Calu3 (cell line): Measurements from ENCODE around the gene KIAA1755. TPM values are rescaled to one million over a fixed set of nuclear protein-coding genes. Genes with fewer than 3 reads are reported as not detected.

ENCODE experiments used
- BruUV-seq: library from RNA; stranded (reverse); fragments of 400-500 nt; replicated peaks from 2 replicates; lab custom pipeline; 2021; lab: Mats Ljungman, UMichigan
- CTCF ChIA-PET: fragments of 300-600 bp; sonication (Branson Sonifier 250); formaldehyde crosslinking; loops from one replicate; lab custom pipeline; 2022; ENCODE audit warnings: antibody characterized with exemption; lab: Charles Lee
- DNase-seq: peaks from one replicate; pipeline ENCODE4 v3.0.0; 2022
- H3K27ac Mint-ChIP-seq: one replicate; pipeline ENCODE4 v1.8.0; 2022; ENCODE audit warnings: mixed read lengths; ENCODE audit not compliant: unreplicated experiment
- H3K27me3 Mint-ChIP-seq: one replicate; pipeline ENCODE4 v1.8.0; 2022; ENCODE audit warnings: mixed read lengths; ENCODE audit not compliant: unreplicated experiment
- H3K36me3 Mint-ChIP-seq: one replicate; pipeline ENCODE4 v1.8.0; 2022; ENCODE audit warnings: mild to moderate bottlenecking, moderate library complexity, mixed read lengths; ENCODE audit not compliant: insufficient read depth, unreplicated experiment
- H3K4me1 Mint-ChIP-seq: one replicate; pipeline ENCODE4 v1.8.0; 2022; ENCODE audit warnings: mild to moderate bottlenecking, low read depth, mixed read lengths; ENCODE audit not compliant: unreplicated experiment
- H3K4me3 Mint-ChIP-seq: one replicate; pipeline ENCODE4 v1.8.0; 2022; ENCODE audit warnings: mild to moderate bottlenecking, low read depth, moderate library complexity, mixed read lengths; ENCODE audit not compliant: unreplicated experiment
- H3K9me3 Mint-ChIP-seq: one replicate; pipeline ENCODE4 v1.8.0; 2022; ENCODE audit warnings: low read depth, mixed read lengths; ENCODE audit not compliant: unreplicated experiment
- CTCF ChIP-seq: fragments of 200-600 bp; IDR thresholded peaks from one replicate; pipeline ENCODE4 v1.8.0; 2022; ENCODE audit warnings: antibody characterized with exemption; ENCODE audit not compliant: unreplicated experiment
- intact Hi-C: fragments of 100-400 bp; cut with micrococcal nuclease; formaldehyde crosslinking; loops from one replicate; pipeline ENCODE4 v1.10.0; 2022; ENCODE audit not compliant: unreplicated experiment
- total RNA-seq: library from RNA; stranded (reverse); gene quantifications from 2 replicates; pipeline ENCODE4 v1.2.3, GENCODE V29; 2022

KIAA1755 gene
- total RNA-seq, 1 experiment from 2014 or later, result not detected

- intact Hi-C loops, result loop anchor here (5.0 kb wide), 1 partner anchor 182 kb away; no protein-coding TSS in a partner anchor
- H3K4me1 Mint-ChIP-seq, result peaks cover 18% of the 10 kb centered on the region
Observed at GRCh38 chr20:38225240-38225899, 35.2 kb downstream of the KIAA1755 start.

DNA sequence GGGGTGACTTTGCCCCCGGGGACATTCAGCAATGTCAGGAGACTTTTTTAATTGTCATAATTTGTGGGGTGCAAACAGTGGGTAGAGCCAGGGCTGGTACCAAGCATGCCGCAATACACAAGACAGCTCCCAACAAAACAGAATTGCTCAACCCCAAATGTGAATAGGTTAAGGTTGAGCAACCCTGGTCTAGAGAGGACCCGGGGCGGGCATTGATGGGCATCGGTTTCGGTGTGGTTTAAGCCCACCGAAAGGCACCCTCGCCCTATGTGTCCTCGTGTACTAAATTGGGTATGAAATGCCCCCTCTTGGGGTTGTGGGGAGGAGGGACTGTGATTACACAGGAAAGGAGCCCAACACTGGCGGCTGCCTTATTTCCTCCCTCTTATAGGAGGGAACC lies 36.0 kb downstream of the KIAA1755 start:
- no peak overlapping the region for H3K4me3 Mint-ChIP-seq
- no TSS peak for BruUV-seq
- intact Hi-C loops, result loop anchor here (5.0 kb wide), 1 partner anchor 662 kb away; no protein-coding TSS in a partner anchor
- H3K4me1 Mint-ChIP-seq, result peaks cover 22% of the 10 kb centered on the region
- no peaks in the 10 kb centered on the region for H3K9me3 Mint-ChIP-seq
- no peak for TF ChIP-seq CTCF
- no peak for DNase-seq
- CTCF ChIA-PET, result interaction anchor here (0.9 to 1.8 kb wide), 2 partner anchors 151 to 167 kb away, joined by 3 to 8 read pairs; no protein-coding TSS in a partner anchor
- H3K27ac Mint-ChIP-seq, result no peak overlapping the region
- no peaks in the 10 kb centered on the region for H3K36me3 Mint-ChIP-seq
- no peaks in the 10 kb centered on the region for H3K27me3 Mint-ChIP-seq

More at GRCh38 chr20:38225240-38225899, 35.2 kb downstream of the KIAA1755 start:
- CTCF ChIA-PET, result interaction anchor here (0.7 to 2.6 kb wide), 6 partner anchors 72 to 183 kb away, joined by 3 to 10 read pairs (median 6); partner anchors contain the start of gene BPI
- H3K4me3 Mint-ChIP-seq, result no peak overlapping the region
- DNase-seq, result no peak
- H3K36me3 Mint-ChIP-seq, result no peaks in the 10 kb centered on the region
- no peak overlapping the region for H3K27ac Mint-ChIP-seq
- BruUV-seq, result no TSS peak
- no peaks in the 10 kb centered on the region for H3K27me3 Mint-ChIP-seq
- no peaks in the 10 kb centered on the region for H3K9me3 Mint-ChIP-seq
- no peak for TF ChIP-seq CTCF

DNA sequence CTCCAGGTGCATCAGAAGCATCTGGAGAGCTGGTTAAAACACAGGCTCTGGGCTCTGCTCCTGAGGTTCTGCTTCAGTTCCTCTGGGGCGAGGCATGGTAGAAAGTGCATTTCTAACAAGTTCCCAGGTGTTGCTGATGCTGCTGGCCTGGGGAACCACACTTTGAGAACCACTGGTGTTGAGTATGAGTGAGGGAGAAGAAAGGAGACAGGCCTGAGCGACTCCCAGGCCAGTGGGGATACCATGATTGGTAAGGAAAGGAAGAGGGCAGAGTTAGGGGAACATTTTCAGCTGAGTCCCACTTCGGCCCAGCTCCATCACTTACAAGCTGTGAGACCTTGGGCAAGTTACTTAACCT lies 36.8 kb downstream of the KIAA1755 start:
- Mint-ChIP-seq H3K9me3 (no peaks in the 10 kb centered on the region), H3K36me3 (no peaks in the 10 kb centered on the region), H3K27ac (no peak overlapping the region), H3K27me3 (no peaks in the 10 kb centered on the region), H3K4me3 (no peak overlapping the region), H3K4me1 (peaks cover 26% of the 10 kb centered on the region)
- CTCF ChIA-PET, result interaction anchor here (0.9 to 1.3 kb wide), 2 partner anchors 80 to 150 kb away, joined by 3 to 4 read pairs; no protein-coding TSS in a partner anchor
- no TSS peak for BruUV-seq
- intact Hi-C loops, result loop anchor here (5.0 kb wide), 1 partner anchor 661 kb away; no protein-coding TSS in a partner anchor
- DNase-seq, result no peak
- TF ChIP-seq CTCF, result no peak

- BruUV-seq, result no TSS peak
- no peak overlapping the region for H3K4me3 Mint-ChIP-seq
- no peak overlapping the region for H3K27ac Mint-ChIP-seq
- TF ChIP-seq CTCF, result no peak
- CTCF ChIA-PET, result interaction anchor here (1.3 to 5.9 kb wide), 3 partner anchors 79 to 161 kb away, joined by 4 to 82 read pairs (median 11); no protein-coding TSS in a partner anchor
- peaks cover 32% of the 10 kb centered on the region for H3K4me1 Mint-ChIP-seq
- H3K36me3 Mint-ChIP-seq, result no peaks in the 10 kb centered on the region
- no peaks in the 10 kb centered on the region for H3K9me3 Mint-ChIP-seq
- DNase-seq, result no peak
- no peaks in the 10 kb centered on the region for H3K27me3 Mint-ChIP-seq
- intact Hi-C loops, result loop anchor here (5.0 kb wide), 1 partner anchor 661 kb away; no protein-coding TSS in a partner anchor
Observed at GRCh38 chr20:38222923-38223742, 37.4 kb downstream of the KIAA1755 start.
